Aorta (tissue), 5 donors: ENCODE results near the gene ZFAND3. TPM values are rescaled to one million over a fixed set of nuclear protein-coding genes. Genes with fewer than 3 reads are reported as not detected.

Experiments used
- ATAC-seq: fragments of 200-7000 bp; cut with Tn5 transposase; one replicate; pipeline ENCODE4 v1.9.1; 2022; ENCODE audit warnings: moderate library complexity; ENCODE audit not compliant: low FRiP score
- DNase-seq, 2 donors: peaks; one replicate each; pipeline ENCODE4 v3.0.0-alpha.2; 2020
- H3K27ac ChIP-seq, 2 donors: one replicate each; pipeline ENCODE4 v1.5.1; 2013; ENCODE audit warnings: low read length in 2 of 2, mild to moderate bottlenecking in 2 of 2, moderate library complexity in 2 of 2, control low read depth in 1 of 2, inconsistent platforms in 1 of 2, low read depth in 1 of 2
- H3K27me3 ChIP-seq, 2 donors: one replicate each; pipeline ENCODE4 v1.6.1; 2013; ENCODE audit warnings: control low read depth in 1 of 2, low read length in 1 of 2, mild to moderate bottlenecking in 1 of 2, moderate library complexity in 1 of 2; ENCODE audit not compliant: insufficient read depth in 2 of 2, control insufficient read depth in 1 of 2
- H3K36me3 ChIP-seq, 2 donors: one replicate each; pipeline ENCODE4 v1.6.1; 2013; ENCODE audit warnings: control low read depth in 1 of 2, low read length in 1 of 2, mild to moderate bottlenecking in 1 of 2; ENCODE audit not compliant: insufficient read depth in 2 of 2, control insufficient read depth in 1 of 2
- H3K4me1 ChIP-seq, 2 donors: one replicate each; pipeline ENCODE4 v1.6.1; 2013; ENCODE audit warnings: low read length in 2 of 2, control low read depth in 1 of 2, mild to moderate bottlenecking in 1 of 2, moderate library complexity in 1 of 2; ENCODE audit not compliant: insufficient read depth in 2 of 2, control insufficient read depth in 1 of 2
- H3K4me3 ChIP-seq, 2 donors: one replicate each; pipeline ENCODE4 v1.5.1; 2013; ENCODE audit warnings: low read length in 2 of 2, control low read depth in 1 of 2, mild to moderate bottlenecking in 1 of 2
- H3K9me3 ChIP-seq: one replicate; pipeline ENCODE4 v1.6.1; 2013; ENCODE audit warnings: mild to moderate bottlenecking, low read length; ENCODE audit not compliant: control insufficient read depth
- WGBS, 2 donors: extraction: QIAGEN DNeasy Blood & Tissue Kit; methylation state at CpG; one replicate each; pipeline ENCODE4 v1.1.7; 2013; 5-methylcytosine and 5-hydroxymethylcytosine counted together
- intact Hi-C, 2 donors: fragments of 100-400 bp; cut with DNase I; formaldehyde crosslinking; loops; one replicate each; pipeline versions ENCODE4 v1.14.2 to v1.15.0; 2022
- polyA plus RNA-seq, 2 donors: library from polyadenylated mRNA; stranded (reverse); fragments of 200-250 nt; gene quantifications; one replicate each; pipeline ENCODE4 v1.2.3, GENCODE V29; 2013
- total RNA-seq, 2 donors: library from RNA; stranded (reverse); fragmentation: NEBNext Ultra II Directional; extraction: Animal tissue kit (Norgen Biotek cat#: 25700); gene quantifications; one replicate each; pipeline ENCODE4 v1.2.1, GENCODE V29; 2021
- donor health status: healthy with polysubstance abuse.
- donor health status: Bipolar disorder and iron deficiency.
- donor health status: DM: no; HTN: no; CAD: no.
- donor health status: DM: no; HTN: no; CAD: no.
- donor health status: DM: yes; HTN: yes; CAD: no.

The ZFAND3 gene
- total and polyA plus RNA-seq, 4 donors = 29.6 to 86.0 (median 65.1) TPM

DNA sequence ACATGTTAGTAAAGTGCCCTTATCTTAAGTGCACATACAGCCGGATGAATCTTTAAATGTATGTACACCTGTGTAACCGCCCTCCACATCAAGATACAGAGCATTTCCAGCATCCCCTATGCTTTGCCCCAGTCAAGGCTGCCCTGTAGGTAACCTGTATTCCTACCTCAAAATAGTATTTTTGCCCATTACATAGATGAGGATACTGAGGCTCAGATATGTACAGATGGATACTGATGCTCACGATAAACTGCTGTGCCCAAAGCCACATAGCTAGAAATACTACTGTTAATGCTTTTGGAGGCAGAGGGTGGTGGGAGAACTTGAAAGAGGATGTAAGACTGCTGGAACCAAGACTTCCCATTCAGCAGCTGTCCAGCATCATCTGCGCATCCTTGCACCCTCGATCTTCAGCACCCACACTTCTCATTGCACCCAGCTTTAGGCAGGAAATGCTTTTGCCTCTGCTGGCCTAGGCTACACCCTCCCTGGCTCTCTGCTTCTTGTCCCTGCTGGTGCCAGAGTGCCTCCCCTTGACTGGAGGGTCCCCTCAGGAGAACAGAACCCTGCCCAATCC is 27.0 kb upstream of the ZFAND3 start:
- no peaks in the 10 kb centered on the region for H3K36me3 ChIP-seq
- no peak for DNase-seq
- intact Hi-C loops = loop anchor here (5.0 to 10.0 kb wide), 3 partner anchors 65 to 702 kb away; no protein-coding TSS in a partner anchor
- H3K4me1 ChIP-seq = no peaks in the 10 kb centered on the region
- no peak for ATAC-seq
- no peak overlapping the region for H3K4me3 ChIP-seq
- no peak overlapping the region for H3K27ac ChIP-seq
- 92 to 93% methylated on average over 5 of the region's 5 CpGs for WGBS, 2 donors
- no peaks in the 10 kb centered on the region for H3K27me3 ChIP-seq
- no peaks in the 10 kb centered on the region for H3K9me3 ChIP-seq

- no peak for DNase-seq
- no peaks in the 10 kb centered on the region for H3K4me1 ChIP-seq
- intact Hi-C loops = loop anchor here (5.0 to 10.0 kb wide), 3 partner anchors 64 to 702 kb away; no protein-coding TSS in a partner anchor
- H3K9me3 ChIP-seq = no peaks in the 10 kb centered on the region
- H3K36me3 ChIP-seq = no peaks in the 10 kb centered on the region
- no peak overlapping the region for H3K27ac ChIP-seq
- H3K27me3 ChIP-seq = no peaks in the 10 kb centered on the region
- 56 to 66% methylated on average over 6 of the region's 6 CpGs for WGBS, 2 donors
- H3K4me3 ChIP-seq = no peak overlapping the region
- no peak for ATAC-seq
Measured at GRCh38 chr6:37793067-37793466, 26.5 kb upstream of the ZFAND3 start.

DNA sequence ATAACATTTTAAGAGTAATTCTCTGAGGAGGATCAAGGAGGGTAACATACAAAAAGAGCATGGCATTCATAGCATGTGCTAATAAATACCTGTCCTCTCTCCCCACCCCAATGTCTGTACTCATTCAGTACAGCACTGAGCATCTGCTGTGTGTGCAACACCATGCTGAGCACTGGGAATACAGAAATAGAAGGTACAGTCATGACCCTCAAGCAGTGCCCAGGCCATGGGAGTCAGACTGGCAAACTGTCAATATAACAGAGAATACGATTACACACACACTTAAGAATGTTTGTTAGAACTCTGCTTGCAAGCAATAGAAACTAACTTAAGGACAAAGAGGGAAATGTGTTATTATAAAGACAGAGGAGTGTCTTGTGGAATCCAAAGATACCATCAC is 24.7 kb upstream of the ZFAND3 start:
- Histone ChIP-seq H3K27ac (no peak overlapping the region), H3K4me3 (no peak overlapping the region), H3K4me1 (peaks cover 0 to 2% of the 10 kb centered on the region in 2 donors), H3K27me3 (no peaks in the 10 kb centered on the region), H3K9me3 (no peaks in the 10 kb centered on the region), H3K36me3 (no peaks in the 10 kb centered on the region)
- DNase-seq (no peak), ATAC-seq (no peak)
- intact Hi-C loops = loop anchor here (5.0 to 10.0 kb wide), 3 partner anchors 62 to 700 kb away; no protein-coding TSS in a partner anchor
- 0 to 7% methylated on average over 1 of the region's 1 CpG for WGBS, 2 donors

DNA sequence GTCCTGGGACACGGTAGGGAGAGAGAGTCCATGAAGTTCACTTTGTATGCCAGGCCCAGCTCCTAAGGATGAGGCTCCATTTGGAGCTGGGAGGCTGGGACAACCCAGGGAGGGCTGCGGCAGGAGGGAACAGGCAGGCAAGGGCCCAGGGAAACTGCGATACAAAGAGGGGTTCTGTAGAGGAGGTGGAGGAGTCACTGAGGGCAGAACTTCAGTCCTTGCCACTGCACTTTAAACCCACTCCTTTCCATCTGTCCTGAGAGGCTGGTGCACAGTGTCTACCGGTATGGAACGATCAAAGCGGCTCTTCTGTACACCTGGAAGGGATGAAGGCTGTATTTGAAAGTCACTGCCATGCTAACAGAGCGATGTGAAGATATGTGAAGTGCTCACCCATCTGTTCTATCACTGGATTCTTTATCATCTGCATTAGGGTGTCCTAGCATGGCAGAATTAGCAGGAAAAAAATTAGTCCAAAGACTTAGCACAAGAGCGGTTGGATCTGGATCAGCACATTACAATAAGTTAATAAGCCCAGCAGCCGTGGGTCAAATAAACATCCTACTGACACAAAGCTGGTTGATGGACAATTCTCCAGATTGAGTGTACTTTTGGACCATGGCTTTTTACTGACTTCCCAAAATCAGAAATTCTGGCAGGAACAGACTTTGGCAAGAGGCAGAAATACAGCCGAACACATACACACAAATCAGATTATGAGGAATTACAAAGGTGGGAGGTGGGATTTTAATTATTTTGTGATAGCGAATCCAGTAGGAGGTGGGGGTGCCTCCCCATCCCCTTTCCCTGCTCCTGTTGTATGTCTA is 20.9 kb upstream of the ZFAND3 start:
- intact Hi-C loops = loop anchor here (10.0 kb wide), 1 partner anchor 696 kb away; no protein-coding TSS in a partner anchor
- DNase-seq (no peak), ATAC-seq (no peak)
- Histone ChIP-seq H3K4me1 (peaks cover 0 to 2% of the 10 kb centered on the region in 2 donors), H3K4me3 (no peak overlapping the region), H3K36me3 (no peaks in the 10 kb centered on the region), H3K27me3 (no peaks in the 10 kb centered on the region), H3K27ac (no peak overlapping the region), H3K9me3 (no peaks in the 10 kb centered on the region)
- WGBS, 2 donors = 71 to 74% methylated on average over 11 of the region's 11 CpGs

DNA sequence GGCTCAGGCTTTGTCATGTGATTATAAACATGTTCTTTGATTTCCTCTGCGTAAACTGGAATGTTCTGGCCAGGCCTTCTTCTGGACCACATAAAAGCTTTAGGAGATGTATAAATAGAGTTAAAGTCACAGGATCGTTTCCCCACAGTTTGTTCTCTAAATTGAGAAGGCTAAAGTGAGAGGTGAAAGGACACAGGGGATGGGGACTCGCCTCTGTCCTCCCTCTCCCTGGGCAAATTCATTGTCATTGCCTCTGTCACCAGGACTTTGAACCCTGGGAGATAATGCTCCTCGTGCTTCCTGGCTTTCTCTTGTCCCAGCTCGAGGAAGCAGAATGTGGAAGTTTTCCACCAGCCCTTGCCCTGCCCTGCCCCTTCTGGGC is 20.3 kb upstream of the ZFAND3 start:
- Histone ChIP-seq H3K36me3 (no peaks in the 10 kb centered on the region), H3K9me3 (no peaks in the 10 kb centered on the region), H3K27me3 (no peaks in the 10 kb centered on the region), H3K4me1 (peaks cover 0 to 2% of the 10 kb centered on the region in 2 donors), H3K27ac (no peak overlapping the region), H3K4me3 (no peak overlapping the region)
- WGBS, 2 donors = 42 to 48% methylated on average over 5 of the region's 5 CpGs
- no peak for ATAC-seq
- DNase-seq = no peak
- intact Hi-C loops = loop anchor here (10.0 kb wide), 1 partner anchor 696 kb away; no protein-coding TSS in a partner anchor

DNA sequence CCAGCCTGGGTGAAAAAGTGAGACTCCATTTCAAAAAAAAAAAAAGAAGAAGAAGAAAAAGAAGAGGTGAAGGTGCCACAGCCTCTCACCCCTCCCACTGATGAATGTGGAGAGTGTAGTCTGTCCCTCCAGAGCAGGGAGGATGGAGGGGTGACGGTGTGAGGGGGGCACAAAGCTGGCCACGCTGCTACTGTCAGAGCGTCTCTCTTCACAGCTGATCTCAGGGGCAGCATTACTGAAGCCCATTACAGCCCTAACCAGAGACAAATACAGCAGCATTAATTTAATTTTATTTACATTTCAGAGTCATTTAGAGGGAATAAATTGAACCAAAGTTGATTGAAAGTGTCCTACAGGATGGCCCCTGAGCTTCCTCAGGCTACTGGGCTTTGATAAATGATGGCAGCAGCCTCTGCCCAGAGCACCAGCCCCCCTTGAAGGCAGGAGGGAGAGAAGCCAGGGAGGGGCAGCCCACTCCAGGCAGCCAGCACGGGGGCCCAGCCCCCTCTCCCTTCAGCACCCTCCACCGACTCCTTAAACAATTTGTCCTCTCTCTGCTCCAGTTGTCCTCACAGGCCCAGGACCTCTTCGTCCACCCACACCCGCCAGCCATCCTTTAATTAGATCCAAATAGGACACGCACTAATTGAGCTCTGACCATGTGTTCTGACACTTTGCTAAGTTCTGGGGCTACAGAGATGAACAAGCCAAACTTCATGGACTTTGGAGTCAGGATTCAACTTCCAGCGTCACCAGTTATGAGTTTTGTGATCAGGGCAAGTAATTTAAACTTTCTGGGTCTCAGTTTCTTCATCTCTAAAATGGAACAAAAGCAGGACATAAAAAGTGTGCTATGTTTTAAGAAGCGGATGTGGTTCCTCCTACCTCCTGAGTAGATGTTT is 18.6 kb upstream of the ZFAND3 start:
- Histone ChIP-seq H3K4me1 (peaks cover 0 to 2% of the 10 kb centered on the region in 2 donors), H3K9me3 (no peaks in the 10 kb centered on the region), H3K36me3 (no peaks in the 10 kb centered on the region), H3K27ac (no peak overlapping the region), H3K27me3 (no peaks in the 10 kb centered on the region), H3K4me3 (no peak overlapping the region)
- ATAC-seq = no peak
- no peak for DNase-seq
- intact Hi-C loops = no loop called here
- WGBS, 2 donors = 83 to 90% methylated on average over 9 to 10 of the region's 10 CpGs

DNA sequence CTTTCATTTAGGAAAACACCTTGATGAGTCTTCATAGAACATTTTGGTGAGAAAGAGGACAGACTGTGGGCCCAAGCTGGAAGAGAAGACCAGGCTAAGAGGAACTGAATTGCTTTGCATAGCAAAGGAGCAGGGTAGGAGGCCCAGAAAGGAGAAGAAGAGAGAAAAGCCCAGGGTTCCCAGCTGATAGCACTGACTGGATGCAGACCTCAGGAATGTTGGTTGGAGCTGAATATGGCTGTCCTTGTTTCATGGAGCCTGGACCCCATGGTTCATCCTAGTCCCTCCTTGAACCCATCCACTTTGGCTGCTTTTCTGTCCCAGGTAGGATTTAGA is 18.0 kb upstream of the ZFAND3 start:
- peaks cover 0 to 2% of the 10 kb centered on the region in 2 donors for H3K4me1 ChIP-seq
- ATAC-seq = no peak
- no peaks in the 10 kb centered on the region for H3K27me3 ChIP-seq
- no peak for DNase-seq
- intact Hi-C loops = no loop called here
- no peak overlapping the region for H3K27ac ChIP-seq
- H3K9me3 ChIP-seq = no peaks in the 10 kb centered on the region
- H3K4me3 ChIP-seq = no peak overlapping the region
- H3K36me3 ChIP-seq = no peaks in the 10 kb centered on the region

- ATAC-seq (no peak), DNase-seq (no peak)
- no peak overlapping the region for H3K27ac ChIP-seq
- H3K27me3 ChIP-seq = no peaks in the 10 kb centered on the region
- intact Hi-C loops = no loop called here
- peaks cover 0 to 2% of the 10 kb centered on the region in 2 donors for H3K4me1 ChIP-seq
- H3K4me3 ChIP-seq = no peak overlapping the region
- no peaks in the 10 kb centered on the region for H3K9me3 ChIP-seq
- H3K36me3 ChIP-seq = no peaks in the 10 kb centered on the region
- 94% methylated on average over 2 of the region's 2 CpGs for WGBS, 2 donors
Measured at GRCh38 chr6:37802810-37803209, 16.7 kb upstream of the ZFAND3 start.
